ENCODE data around the gene CCDC12.

CCDC12 gene

DNA sequence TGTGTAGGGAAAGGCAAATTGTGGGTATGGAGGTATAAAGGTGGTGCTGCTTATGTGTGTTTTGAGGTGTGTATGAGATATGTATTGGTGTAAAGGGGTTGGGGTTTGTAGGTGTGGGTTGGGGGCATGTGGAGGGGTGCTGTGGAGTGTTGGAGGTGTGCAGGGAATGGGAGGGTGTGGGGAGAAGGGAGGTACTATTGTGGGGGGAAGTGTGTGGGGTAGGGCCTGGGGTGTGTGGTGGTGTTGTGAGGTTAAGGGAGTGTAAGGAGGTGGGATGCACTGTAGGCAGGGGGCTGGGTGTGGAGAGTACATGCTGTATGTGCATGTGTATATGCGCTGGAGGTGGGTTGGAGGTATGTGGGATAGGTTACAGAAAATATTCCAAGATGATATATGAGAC lies 15.7 kb downstream of the CCDC12 start:
- TF ChIP-seq, protein P1, sequence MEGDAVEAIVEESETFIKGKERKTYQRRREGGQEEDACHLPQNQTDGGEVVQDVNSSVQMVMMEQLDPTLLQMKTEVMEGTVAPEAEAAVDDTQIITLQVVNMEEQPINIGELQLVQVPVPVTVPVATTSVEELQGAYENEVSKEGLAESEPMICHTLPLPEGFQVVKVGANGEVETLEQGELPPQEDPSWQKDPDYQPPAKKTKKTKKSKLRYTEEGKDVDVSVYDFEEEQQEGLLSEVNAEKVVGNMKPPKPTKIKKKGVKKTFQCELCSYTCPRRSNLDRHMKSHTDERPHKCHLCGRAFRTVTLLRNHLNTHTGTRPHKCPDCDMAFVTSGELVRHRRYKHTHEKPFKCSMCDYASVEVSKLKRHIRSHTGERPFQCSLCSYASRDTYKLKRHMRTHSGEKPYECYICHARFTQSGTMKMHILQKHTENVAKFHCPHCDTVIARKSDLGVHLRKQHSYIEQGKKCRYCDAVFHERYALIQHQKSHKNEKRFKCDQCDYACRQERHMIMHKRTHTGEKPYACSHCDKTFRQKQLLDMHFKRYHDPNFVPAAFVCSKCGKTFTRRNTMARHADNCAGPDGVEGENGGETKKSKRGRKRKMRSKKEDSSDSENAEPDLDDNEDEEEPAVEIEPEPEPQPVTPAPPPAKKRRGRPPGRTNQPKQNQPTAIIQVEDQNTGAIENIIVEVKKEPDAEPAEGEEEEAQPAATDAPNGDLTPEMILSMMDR (IDR thresholded peaks at IDR 0.05; ENCODE audit: insufficient read depth, low read depth, low read length, missing control alignments): no peak
- no peak for DNase-seq (ENCODE audit: low read depth)
- H3K4me3 ChIP-seq (ENCODE audit: low read length): peak overlapping the region; percentile 48

DNA sequence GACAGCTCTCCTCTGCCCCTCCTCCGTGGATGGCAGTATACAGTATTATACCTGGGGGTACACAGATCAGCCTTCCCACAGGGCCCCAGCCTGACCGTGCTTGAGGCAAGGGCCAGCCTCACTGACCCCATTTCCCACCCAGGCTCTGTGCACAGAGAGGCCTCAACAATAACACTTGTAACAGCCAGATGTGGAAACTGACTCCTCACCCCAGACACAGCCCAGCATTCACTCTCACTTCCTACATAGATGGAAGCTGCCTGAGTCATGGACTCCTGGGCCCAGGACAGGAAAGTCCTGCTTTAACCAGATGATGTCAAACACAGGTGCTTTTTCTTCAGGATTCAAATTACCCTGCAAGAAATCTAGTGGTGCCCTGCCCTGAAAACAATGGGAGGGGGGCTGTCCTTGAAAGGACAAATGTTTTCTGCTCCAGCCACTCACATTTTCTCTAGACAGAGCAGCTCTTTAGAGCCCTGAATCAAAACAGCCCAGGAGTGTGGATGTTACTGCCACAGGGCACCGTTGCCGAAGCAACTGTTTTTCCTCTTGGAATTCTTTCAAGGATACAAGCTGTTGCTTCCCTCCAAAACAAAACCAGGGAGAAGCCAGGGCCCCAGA lies 16.4 kb downstream of the CCDC12 start:
- TF ChIP-seq, protein P1 (IDR thresholded peaks at IDR 0.05; ENCODE audit: insufficient read depth, low read depth, low read length, missing control alignments): no peak
- H3K4me3 ChIP-seq (ENCODE audit: low read length): peak overlapping the region; percentile 48
- peak; percentile 94 for DNase-seq (ENCODE audit: low read depth)

DNA sequence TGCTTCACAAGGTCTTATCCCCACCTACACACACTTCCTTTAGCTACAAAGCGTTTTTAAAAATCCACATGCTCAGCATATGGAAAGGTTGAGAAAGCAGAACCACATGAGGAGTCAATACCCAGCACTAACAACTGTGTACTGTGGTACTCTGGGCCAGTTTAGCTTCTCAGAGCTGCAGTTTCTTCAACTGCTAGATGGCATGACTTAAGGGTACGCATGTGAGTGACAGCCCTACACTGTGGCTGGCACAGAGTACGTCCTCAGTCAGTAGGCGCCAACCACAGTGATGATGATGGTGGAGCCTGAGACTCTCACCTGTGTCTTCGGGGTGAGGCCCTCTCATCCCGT lies 17.4 kb downstream of the CCDC12 start:
- no peak overlapping the region for H3K4me3 ChIP-seq (ENCODE audit: low read length)
- TF ChIP-seq, protein P1 (IDR thresholded peaks at IDR 0.05; ENCODE audit: insufficient read depth, low read depth, low read length, missing control alignments): no peak
- no peak for DNase-seq (ENCODE audit: low read depth)

DNA sequence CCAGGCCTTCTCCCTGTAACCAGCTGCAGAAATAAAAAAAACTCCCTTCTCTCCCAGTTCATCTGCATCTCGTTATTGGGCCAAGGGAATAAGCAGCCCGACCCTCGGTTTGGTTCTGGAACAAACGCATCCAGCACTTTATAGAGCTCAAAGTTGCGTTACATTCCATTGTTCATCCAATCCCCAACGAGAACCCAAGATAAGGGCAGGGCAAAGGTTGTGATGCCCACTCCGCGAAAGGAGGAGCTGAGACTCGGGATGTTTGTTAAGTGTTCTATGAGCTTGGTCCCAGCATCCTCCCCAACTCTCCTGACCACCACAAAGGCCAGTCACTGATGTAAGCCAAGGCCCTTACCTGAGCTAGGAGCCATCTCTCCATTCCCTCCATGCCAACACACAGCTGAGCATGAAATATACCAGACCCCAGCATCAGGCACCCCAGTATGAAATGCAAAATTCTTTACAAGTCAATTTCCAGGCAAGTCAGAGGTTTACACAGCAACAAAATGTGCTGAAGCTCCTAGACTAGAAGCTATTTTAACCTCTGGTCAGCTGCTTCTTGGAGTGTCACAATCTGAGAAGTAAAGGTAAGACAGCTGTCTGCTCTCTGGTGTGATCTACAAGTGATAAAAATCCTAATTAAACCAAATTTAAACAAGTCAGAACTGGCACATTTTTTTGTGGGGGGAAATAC lies 17.9 kb downstream of the CCDC12 start:
- no peak overlapping the region for H3K4me3 ChIP-seq (ENCODE audit: low read length)
- TF ChIP-seq, protein P1 (IDR thresholded peaks at IDR 0.05; ENCODE audit: insufficient read depth, low read depth, low read length, missing control alignments): no peak
- no peak for DNase-seq (ENCODE audit: low read depth)

DNA sequence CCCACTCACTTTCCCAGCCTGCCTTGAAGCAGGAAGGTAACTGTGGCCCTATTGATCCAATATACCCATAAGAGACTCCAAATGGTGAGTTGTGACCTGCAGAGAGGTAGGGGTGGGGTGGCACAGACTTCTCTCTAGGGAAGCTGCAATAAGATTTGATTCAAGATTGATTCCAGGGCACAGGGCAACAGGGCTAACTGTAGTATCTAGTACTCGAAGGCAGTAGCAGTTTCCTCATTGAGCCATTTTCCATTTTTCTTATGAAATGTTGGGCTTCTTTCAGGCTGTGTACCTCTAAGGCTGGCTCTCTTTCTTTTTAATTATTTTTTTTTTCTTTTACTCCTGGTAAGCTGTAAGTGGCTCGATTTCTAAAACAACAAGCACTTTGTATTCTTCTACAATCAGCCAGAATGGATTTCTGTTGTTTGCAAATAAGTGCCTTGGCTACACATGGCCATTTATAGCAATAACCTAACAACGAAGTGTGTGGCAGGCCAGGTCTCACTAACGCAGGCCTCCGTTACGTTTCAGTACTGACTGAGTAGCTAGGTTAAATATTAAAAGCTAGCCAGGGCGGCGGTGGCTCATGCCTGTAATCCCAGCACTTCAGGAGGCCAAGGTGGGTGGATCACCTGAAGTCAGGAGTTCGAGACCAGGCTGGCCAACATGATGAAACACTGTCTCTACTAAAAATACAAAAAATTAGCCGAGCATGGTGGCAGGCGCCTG lies 19.3 kb downstream of the CCDC12 start:
- H3K4me3 ChIP-seq (ENCODE audit: low read length): no peak overlapping the region
- no peak for DNase-seq (ENCODE audit: low read depth)
- TF ChIP-seq, protein P1 (IDR thresholded peaks at IDR 0.05; ENCODE audit: insufficient read depth, low read depth, low read length, missing control alignments): no peak

DNA sequence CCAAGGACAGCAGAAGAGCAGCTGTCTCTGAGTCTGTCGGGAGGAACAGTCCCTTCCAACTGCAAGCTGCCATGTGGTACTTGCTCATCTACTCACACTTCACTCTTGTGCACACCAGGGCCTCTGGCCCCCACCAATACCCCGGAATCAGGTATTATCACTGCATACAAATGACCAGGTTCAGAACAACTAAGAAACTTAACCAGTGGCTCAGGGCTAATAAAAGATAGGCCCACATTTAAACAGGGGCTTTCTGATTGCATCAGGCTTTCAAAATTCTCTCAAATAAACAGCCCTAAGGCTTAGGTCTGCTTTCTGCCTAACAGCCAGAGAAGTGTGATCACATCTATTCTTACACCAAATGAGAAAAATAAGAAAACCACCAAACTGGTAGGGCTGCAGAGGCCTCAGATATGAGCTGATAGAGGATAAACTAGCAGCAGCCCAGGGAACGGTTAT lies 20.7 kb downstream of the CCDC12 start:
- H3K4me3 ChIP-seq (ENCODE audit: low read length): no peak overlapping the region
- TF ChIP-seq, protein P1 (IDR thresholded peaks at IDR 0.05; ENCODE audit: insufficient read depth, low read depth, low read length, missing control alignments): no peak
- no peak for DNase-seq (ENCODE audit: low read depth)
